Stimulated activated CD4-positive, alpha-beta T cell treated with anti-CD3 and anti-CD28 coated beads, TNF-alpha, amount 100 ng/mL, for 1 hour (primary cell): ENCODE data around the gene SNRNP25.
"Not testable (repeated sequence)": the region's sequence is repeated elsewhere in the genome, so short reads cannot be mapped to it uniquely, and the experiment has no call there.

Source experiments
- DNase-seq, 3 donors: peaks; one replicate each; pipeline ENCODE4 v3.0.0-alpha.2; 2020; ENCODE audit warnings: low read depth in 3 of 3, low spot score in 1 of 3

The SNRNP25 gene

DNA sequence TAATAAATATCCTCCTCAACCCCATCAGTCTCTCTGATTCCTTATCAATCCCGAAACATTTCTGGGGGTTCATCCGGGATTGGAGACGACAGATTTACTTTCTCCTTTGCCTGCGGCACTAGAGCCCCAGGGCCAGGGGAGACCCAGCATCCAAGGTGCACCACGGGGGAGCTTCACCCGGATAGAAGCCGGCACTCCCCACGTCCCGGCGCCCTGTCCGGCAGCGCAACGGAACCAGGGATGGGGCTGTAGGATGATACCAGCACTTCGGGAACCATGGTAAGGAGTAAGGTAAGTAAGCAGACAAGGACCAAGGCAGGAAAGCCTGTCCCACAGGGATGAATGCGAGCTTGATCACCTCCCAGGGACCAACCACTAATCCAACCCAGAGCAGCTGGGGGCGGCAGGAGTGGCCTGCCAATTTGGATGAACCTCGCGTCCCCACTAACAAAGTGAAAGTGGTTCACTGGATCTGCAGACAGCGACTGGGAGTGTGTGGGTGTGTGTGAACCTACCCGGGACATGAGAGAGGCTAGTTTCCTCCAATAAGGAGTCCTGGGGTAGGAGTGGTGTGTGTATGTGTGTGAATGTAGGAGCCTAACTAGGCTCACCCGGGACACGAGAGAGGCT, 12.1 kb upstream of the SNRNP25 start:
- no peak for DNase-seq

GRCh38 chr16:42069-42457, 11.6 kb upstream of the SNRNP25 start:
- DNase-seq, result no peak

DNA sequence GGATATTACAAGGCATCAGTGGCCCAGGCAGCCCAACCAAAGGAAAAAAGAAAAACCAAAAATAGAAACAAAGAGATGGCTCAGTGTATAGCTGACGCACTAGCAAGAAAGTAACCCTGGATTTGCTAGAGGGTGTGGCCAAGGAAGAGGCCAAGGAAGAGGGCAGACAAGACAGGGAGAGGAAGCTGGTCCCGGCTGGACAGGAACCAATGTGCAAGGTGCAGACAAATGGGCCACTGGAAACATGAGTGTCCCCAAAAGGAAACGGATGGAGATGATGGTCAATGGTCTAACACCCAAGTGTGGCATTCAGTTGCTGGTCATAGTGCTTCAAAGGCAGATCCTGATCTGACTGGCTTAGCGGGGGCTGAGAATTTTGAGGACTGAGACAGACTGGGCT, 10.9 kb upstream of the SNRNP25 start:
- DNase-seq, result no peak

- no peak for DNase-seq
These were observed 10.3 kb upstream of the SNRNP25 start for GRCh38 chr16:43294-43693.

DNA sequence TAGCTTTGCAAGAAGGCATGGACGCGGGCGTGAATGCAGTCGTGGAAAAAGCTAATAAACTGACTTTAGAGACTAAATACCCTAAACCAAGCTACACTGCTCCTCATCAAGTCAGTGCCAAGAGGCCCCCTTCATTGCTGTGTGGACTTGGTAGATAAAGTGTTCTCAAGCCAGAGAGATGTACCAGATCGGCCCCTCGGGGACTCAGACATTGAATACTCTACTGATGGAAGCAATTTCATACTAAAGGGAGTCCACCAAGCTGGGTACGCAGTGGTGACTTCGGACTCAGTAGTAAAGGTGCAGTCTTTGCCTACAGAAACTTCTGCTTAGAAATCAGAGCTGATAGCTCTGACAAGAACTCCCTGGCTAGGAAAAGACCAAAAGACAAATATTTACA, 9.0 kb upstream of the SNRNP25 start:
- no peak for DNase-seq

GRCh38 chr16:45454-45853, 8.2 kb upstream of the SNRNP25 start:
- DNase-seq, result no peak

DNA sequence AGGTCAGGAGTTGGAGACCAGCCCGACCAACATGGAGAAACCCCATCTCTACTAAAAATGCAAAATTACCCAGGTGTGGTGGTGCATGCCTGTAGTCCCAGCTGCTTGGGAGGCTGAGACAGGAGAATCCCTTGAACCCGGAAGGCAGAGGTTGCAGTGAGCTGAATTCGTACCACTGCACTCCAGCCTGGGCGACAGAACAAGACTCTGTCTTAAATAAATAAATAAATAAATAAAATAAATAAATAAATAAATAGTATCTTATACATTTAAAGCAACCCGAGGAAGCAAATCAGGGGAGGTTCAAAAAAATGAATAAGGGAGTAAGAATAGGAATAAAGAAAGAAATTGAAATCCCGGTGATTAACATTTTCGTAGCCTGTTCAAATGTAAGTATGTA, 7.1 kb upstream of the SNRNP25 start:
- DNase-seq, result not testable (repeated sequence)

- DNase-seq, result no peak
These were observed 6.4 kb upstream of the SNRNP25 start for GRCh38 chr16:47234-47633.

DNA sequence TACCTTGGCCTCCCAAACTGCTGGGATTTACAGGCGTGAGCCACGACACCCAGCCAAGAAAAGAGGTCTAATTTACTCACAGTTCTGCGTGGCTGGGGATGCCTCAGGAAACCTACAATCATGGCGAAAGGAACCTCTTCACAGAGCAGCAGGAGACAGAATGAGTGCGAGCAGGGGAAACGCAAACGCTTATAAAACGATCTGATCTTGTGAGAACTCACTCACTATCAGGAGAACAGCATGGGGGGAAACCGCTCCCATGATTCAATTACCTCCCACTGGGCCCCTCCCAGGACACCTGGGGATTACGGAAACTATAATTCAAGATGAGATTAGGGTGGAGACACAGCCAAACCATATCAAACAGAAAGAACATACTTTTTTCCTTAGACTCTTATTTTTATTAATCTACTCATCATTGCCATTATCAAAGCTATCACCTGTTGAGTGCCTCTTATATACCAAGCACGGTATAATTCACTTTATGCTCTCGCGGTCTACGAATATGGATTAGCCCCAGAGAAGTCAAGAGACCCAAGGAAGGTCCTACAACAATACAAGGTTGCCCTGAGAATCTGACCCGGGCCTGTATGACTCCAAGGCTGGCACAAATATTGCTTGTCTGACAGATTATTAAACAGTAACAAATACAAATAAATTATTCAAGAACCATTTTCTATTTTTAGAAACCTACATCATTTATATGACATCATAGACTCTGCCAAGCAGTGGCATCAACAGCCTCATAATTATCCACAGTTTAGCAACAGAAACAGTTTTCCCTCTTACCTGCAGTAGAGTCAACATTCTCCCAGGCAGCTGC, 2.6 kb upstream of the SNRNP25 start:
- no peak for DNase-seq

- DNase-seq, result no peak
These were observed 581 bp downstream of the SNRNP25 start for GRCh38 chr16:54237-54581.

DNA sequence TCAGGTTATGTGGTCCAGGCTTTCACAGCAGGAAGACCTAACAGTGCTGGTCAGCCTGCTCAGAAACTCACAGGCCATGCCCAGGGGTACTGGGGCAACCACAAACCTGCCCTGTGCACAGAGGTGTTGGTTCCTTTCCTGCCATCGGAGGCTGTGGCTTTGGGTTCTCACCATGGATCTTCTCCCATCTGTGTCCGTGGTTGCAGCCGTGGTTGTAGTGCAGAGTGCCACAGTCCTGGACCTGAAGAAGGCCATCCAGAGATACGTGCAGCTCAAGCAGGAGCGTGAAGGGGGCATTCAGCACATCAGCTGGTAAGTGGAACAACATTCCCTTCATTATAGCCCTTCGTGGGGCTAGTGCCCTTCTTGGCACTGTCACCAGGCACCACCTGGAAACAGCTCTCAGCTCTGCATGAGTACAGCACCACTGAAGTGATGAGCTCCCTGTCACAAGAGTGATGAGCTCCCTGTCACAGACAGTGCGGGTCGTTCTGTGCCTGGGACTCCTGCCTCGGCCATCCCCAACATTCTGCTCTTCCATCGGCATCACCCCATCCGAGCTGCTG, 2.0 kb downstream of the SNRNP25 start:
- no peak for DNase-seq

DNA sequence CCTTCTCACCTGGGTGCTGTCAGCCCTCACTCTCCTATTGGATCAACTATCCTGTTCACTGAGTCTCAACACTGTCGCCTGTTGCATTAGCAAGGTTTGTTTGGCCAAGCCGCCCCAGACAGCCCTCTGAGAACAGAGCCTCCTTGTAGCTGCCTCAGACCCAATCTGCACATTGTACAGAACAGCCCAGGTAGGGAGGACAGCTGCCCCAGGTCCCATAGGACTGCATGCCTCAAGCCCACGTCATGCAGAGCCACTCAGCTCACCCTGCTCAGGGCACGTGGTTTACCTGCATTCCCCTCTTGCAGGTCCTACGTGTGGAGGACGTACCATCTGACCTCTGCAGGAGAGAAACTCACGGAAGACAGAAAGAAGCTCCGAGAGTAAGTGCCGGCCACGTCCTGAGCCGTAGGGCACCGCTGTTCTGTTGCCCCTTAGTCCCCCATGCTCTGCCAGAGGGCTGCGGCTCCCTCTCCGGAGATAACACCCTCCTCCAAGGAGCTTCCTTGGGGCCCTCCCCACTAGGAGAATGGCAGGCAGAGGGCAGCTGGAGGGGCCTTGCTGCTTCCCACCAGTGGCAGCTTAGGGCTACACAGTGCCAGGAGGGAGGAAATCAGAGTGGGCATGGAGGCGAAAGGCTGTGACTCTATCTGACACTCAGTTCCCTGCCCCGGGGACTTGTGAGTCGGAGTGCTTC, 2.8 kb downstream of the SNRNP25 start:
- no peak for DNase-seq

DNA sequence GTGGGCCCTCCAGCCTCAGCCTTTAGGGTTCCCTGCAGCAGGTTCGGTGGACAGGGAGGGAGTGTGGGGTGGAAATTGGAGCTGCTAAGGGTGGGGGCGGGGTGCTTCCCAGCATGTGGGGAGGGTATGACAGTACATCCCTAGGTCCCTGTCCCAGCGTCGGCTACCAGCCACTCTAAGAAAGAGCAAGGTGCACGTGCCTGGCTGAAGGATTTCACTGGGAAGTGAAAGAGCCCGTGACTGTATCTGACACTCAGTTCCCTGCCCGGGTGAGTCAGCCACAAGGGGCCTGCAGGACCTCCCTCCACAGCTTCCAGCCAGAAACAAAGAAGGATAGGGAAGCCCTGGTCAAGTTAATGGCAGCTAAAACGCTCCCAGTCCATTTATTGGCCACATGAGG, 4.1 kb downstream of the SNRNP25 start:
- DNase-seq, result no peak

DNA sequence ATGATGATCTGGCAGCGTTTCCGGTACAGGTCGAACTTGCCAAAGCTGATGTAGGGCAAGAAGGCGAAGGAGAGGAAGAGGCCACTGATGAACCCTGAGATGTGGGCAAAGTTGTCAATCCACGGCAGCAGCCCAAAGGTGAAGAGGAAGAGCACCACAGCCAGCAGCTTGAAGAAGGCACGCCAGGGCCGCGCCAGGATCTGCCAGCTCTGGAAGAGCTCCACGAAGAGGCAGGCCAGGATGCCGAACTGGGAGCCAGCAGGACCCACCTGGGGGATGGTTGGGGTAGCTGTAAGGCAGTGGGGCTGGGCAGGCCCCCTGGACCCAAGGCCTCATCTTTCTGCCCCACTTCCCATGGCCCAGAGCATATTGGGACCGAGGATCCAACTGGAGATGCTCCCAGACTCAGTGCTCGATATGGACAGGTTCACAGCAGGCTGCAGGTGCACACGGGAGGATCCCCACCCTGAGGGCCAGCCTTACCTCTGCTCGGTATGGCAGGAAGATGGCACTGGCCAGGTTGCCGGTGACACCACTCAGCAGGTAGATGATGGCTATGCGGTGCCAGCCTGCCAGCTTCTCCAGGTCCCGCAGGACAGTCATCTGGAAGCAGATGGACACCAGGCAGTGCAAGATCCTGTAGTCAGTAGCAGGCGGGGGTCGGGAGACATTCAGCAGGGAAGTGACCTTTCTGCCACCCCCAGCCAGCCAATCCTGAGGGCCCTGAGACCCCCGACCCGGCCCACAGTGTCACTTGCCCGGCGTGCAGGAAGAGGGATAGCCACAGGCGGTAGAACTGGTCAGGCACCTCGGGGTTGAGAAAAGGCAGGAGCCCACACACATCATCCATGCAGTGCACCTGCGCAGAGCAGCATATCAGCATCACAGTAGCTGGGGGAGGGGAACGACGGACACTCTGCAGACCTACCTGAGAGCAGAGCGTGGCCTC, 5.1 kb downstream of the SNRNP25 start:
- DNase-seq, result no peak

DNA sequence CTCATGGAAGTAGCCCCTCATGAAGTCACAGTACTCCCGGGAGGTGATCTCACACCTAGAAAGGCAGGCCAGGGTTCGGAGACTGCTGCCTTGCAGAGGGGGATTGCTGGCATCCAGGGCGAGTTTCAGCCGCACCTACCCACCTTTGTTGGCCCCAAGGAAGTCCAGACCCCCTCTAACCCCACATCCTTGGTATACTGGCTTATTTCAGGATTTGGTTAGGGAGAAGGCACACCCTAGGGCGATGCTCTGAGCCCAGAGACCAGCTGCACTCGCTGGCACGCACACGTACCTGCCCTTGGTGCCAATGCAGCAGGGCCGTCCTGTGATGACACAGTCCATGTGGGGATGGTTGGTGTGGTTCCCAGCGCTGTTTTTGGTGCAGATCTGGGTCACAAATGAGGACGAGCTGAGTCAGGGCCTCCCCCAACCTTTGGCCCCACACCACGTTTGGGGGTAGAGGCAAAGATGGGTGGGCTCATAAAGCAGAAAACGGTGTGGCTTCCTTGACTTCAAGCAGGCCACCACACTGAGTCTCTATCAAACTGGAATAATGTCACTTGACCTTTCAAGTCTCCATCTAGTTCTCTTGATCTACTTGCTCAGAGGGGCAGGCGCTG, 5.9 kb downstream of the SNRNP25 start:
- no peak for DNase-seq

- DNase-seq, result no peak
These were observed 6.5 kb downstream of the SNRNP25 start for GRCh38 chr16:60166-60565.

GRCh38 chr16:60929-61878, 7.6 kb downstream of the SNRNP25 start:
- no peak for DNase-seq

DNA sequence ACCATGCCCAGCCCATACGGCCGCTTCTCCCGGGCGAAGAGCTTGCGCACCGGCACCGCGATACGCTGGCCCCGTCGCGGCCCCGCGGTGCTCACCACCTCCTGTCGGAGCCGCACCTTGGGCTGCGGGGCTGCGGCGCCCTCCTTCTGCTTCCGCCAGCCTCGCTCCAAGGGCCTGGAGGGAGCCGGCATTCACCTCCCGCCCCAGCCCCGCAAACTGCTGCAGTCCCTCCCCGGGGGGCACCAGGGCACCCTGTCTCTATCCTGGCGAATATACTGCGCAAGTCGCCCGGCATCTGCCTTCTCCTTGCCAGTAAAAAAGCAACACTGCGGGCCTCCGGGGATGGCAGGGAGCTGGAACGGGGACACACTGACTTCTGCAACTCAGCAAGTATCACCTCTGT, 8.3 kb downstream of the SNRNP25 start:
- DNase-seq, result no peak

DNA sequence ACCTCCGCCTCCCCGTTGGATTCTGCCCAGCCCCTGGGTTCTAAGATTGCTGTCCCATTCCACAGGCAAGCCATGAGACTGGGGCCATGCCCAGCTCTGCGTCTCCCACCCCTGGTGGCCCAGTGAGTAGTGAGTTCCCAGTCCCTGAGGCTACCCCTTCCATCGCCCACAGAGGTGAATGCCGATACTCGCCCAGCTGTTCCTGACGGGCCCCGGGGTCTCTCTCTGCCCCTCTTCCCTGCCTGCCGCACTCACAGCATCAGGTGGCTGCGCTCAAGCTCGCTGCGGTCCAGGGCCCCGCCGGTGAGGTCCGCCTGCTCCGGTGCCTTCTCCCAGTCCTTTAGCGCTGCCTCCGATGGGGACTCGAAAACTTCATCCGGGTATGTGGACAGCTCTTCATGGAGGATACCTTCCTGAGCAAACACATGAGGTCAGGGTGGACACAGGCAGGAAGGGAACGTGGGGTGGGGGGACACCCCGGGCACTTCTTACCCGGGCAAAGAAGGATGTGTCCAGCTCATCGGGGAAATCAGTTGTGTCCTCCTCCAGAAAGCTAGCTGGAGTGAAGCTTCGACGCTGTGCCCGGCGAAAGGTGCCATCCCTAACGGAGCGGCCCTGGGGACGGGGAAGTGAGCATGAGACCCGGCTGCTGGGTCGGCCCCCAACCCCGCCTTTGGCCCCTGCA, 8.8 kb downstream of the SNRNP25 start:
- no peak for DNase-seq
